GM23338 (cell line): ENCODE results near the gene DNAL4. TPM values are rescaled to one million over a fixed set of nuclear protein-coding genes. Genes with fewer than 3 reads are reported as not detected.

ENCODE experiments used
- ATAC-seq: fragments of 200-7000 bp; cut with Tn5 transposase; 3 replicates; pipeline ENCODE4 v1.9.1; 2020
- DNase-seq: peaks from one replicate; pipeline ENCODE4 v3.0.0-alpha.2; 2015; ENCODE audit warnings: low spot score
- H2AFZ ChIP-seq: fragments of 200-600 bp; sonication (generic); 2 replicates; pipeline ENCODE4 v1.8.0; 2016; ENCODE audit warnings: antibody characterized with exemption, mild to moderate bottlenecking, moderate library complexity
- H3F3A ChIP-seq: fragments of 200-600 bp; sonication (generic); replicated peaks from 2 replicates; pipeline ENCODE4 v1.8.0; 2017; ENCODE audit warnings: antibody characterized with exemption, mixed run types, low read depth
- H3K27ac ChIP-seq: fragments of 200-600 bp; sonication (generic); 2 replicates; pipeline ENCODE4 v1.6.1; 2016; ENCODE audit warnings: low read depth
- H3K27me3 ChIP-seq: fragments of 200-600 bp; sonication (generic); 2 replicates; pipeline ENCODE4 v1.8.0; 2016; ENCODE audit warnings: mild to moderate bottlenecking, mixed run types, moderate library complexity; ENCODE audit not compliant: insufficient read depth
- H3K36me3 ChIP-seq: fragments of 200-600 bp; sonication (generic); 2 replicates; pipeline ENCODE4 v1.8.0; 2016; ENCODE audit warnings: mild to moderate bottlenecking; ENCODE audit not compliant: insufficient read depth
- H3K4me1 ChIP-seq: fragments of 200-600 bp; sonication (generic); 2 replicates; pipeline ENCODE4 v1.8.0; 2016; ENCODE audit warnings: mild to moderate bottlenecking, moderate library complexity; ENCODE audit not compliant: insufficient read depth
- H3K4me2 ChIP-seq: fragments of 200-600 bp; sonication (generic); 2 replicates; pipeline ENCODE4 v1.7.1; 2017; ENCODE audit warnings: mixed run types
- H3K4me3 ChIP-seq: fragments of 200-600 bp; sonication (generic); 2 replicates; pipeline ENCODE4 v1.6.1; 2016; ENCODE audit warnings: mixed run types
- H3K79me2 ChIP-seq: fragments of 200-600 bp; sonication (generic); replicated peaks from 2 replicates; pipeline ENCODE4 v1.8.0; 2017; ENCODE audit warnings: mild to moderate bottlenecking; ENCODE audit not compliant: insufficient read depth
- H3K9me2 ChIP-seq: fragments of 200-600 bp; sonication (generic); 2 replicates; pipeline ENCODE4 v1.8.0; 2017; ENCODE audit not compliant: insufficient read depth
- H4K20me1 ChIP-seq: fragments of 200-600 bp; sonication (generic); replicated peaks from 2 replicates; pipeline ENCODE4 v1.8.0; 2017; ENCODE audit warnings: mild to moderate bottlenecking; ENCODE audit not compliant: insufficient read depth
- H3K27ac Mint-ChIP-seq: 2 replicates; pipeline ENCODE4 v1.8.0; 2020; ENCODE audit warnings: inconsistent platforms, mild to moderate bottlenecking, moderate library complexity, mixed read lengths
- H3K27me3 Mint-ChIP-seq: 3 replicates; pipeline ENCODE4 v1.8.0; 2022; ENCODE audit warnings: low read depth, mild to moderate bottlenecking, moderate library complexity, mixed read lengths, inconsistent platforms; ENCODE audit not compliant: insufficient read depth, poor library complexity
- H3K36me3 Mint-ChIP-seq: 3 replicates; pipeline ENCODE4 v1.8.0; 2021; ENCODE audit warnings: low read depth, mild to moderate bottlenecking, inconsistent platforms, moderate library complexity, mixed read lengths
- H3K4me1 Mint-ChIP-seq: 3 replicates; pipeline ENCODE4 v1.8.0; 2020; ENCODE audit warnings: mild to moderate bottlenecking, inconsistent platforms, mixed read lengths
- H3K4me3 Mint-ChIP-seq: 3 replicates; pipeline ENCODE4 v1.8.0; 2021; ENCODE audit warnings: moderate library complexity, mild to moderate bottlenecking, inconsistent platforms, mixed read lengths
- H3K9me3 Mint-ChIP-seq: 3 replicates; pipeline ENCODE4 v1.8.0; 2020; ENCODE audit warnings: moderate library complexity, mild to moderate bottlenecking, inconsistent platforms, mixed read lengths
- CREB1 ChIP-seq: fragments of 250-450 bp; sonication (Bioruptor Pico); IDR thresholded peaks from 2 replicates; pipeline ENCODE4 v1.5.0; 2020; ENCODE audit warnings: low read depth, mild to moderate bottlenecking, moderate library complexity
- CTCF ChIP-seq, 2 experiments: fragments of 200-600 bp in 1 of 2; sonication (generic) in 1 of 2; conservative IDR thresholded peaks; 2 replicates each; pipeline versions ENCODE4 v1.5.1 to v1.6.1; 2016 to 2017; ENCODE audit warnings: antibody characterized with exemption in 2 of 2, low read depth in 2 of 2, mild to moderate bottlenecking in 2 of 2, moderate library complexity in 1 of 2
- ETS1 ChIP-seq: IDR thresholded peaks from 2 replicates; pipeline ENCODE4 v1.6.1; 2016; ENCODE audit warnings: antibody characterized with exemption
- EZH2 ChIP-seq: fragments of 200-600 bp; sonication (generic); IDR thresholded peaks from one replicate; pipeline ENCODE4 v1.8.0; 2017; ENCODE audit warnings: antibody characterized with exemption, mild to moderate bottlenecking, low read depth; ENCODE audit not compliant: unreplicated experiment
- EZH2phosphoT487 ChIP-seq: fragments of 200-600 bp; sonication (generic); IDR thresholded peaks from one replicate; pipeline ENCODE4 v1.8.1; 2018; ENCODE audit warnings: antibody characterized with exemption; ENCODE audit not compliant: unreplicated experiment
- JUNB ChIP-seq: IDR thresholded peaks from one replicate; pipeline ENCODE4 v1.6.1; 2016; ENCODE audit warnings: antibody characterized with exemption; ENCODE audit not compliant: unreplicated experiment
- NANOG ChIP-seq: IDR thresholded peaks from 2 replicates; pipeline ENCODE4 v1.6.1; 2016; ENCODE audit warnings: antibody characterized with exemption, borderline replicate concordance
- POLR2AphosphoS5 ChIP-seq: IDR thresholded peaks from 2 replicates; pipeline ENCODE4 v1.6.1; 2016; ENCODE audit warnings: antibody characterized with exemption, low read depth
- REST ChIP-seq: IDR thresholded peaks from one replicate; pipeline ENCODE4 v1.6.1; 2018; ENCODE audit warnings: antibody characterized with exemption; ENCODE audit not compliant: unreplicated experiment
- ZNF462 ChIP-seq: fragments of 250-450 bp; sonication (Bioruptor Pico); IDR thresholded peaks from 2 replicates; pipeline ENCODE4 v1.5.0; 2020; ENCODE audit warnings: mild to moderate bottlenecking, moderate library complexity
- polyA plus RNA-seq: library from polyadenylated mRNA; unstranded; fragments of >200 nt; fragmentation: Nextera tagmentation; extraction: Ambion mirVana; gene quantifications from 2 replicates; pipeline ENCODE4 v1.2.1, GENCODE V29; 2016
- total RNA-seq: library from RNA; depleted of rRNA; stranded (reverse); fragments of >200 nt; shearing (Covaris generic); gene quantifications from 2 replicates; pipeline ENCODE4 v1.2.3, GENCODE V29; 2014

DNAL4 gene
- total and polyA plus RNA-seq, 2 experiments from 2014 or later = 9.3 to 10.0 TPM

- peaks cover 29% of the 10 kb centered on the region for H3K27me3 Mint-ChIP-seq
- Histone ChIP-seq H3F3A (no peaks in the 10 kb centered on the region), H3K4me1 (peaks cover 19% of the 10 kb centered on the region), H3K27me3 (peaks cover 2% of the 10 kb centered on the region; the same call in 1 of the 2 replicates), H3K4me3 (no peak overlapping the region), H3K36me3 (no peaks in the 10 kb centered on the region), H3K27ac (no peak overlapping the region), H2AFZ (no peak overlapping the region), H4K20me1 (no peaks in the 10 kb centered on the region), H3K79me2 (no peaks in the 10 kb centered on the region), H3K9me2 (no peaks in the 10 kb centered on the region), H3K4me2 (peak overlapping the region; percentile 21)
- no peak for TF ChIP-seq REST
- TF ChIP-seq EZH2 = no peak
- no peak for TF ChIP-seq JUNB
- no peak for TF ChIP-seq ZNF462 (CRISPR knock-in tag)
- no peak for TF ChIP-seq ETS1
- TF ChIP-seq CREB1 (CRISPR knock-in tag) = no peak
- TF ChIP-seq NANOG = no peak
- no peak for TF ChIP-seq EZH2phosphoT487
- TF ChIP-seq CTCF (conservative IDR thresholded peaks at IDR 0.05; ENCODE audit: low read depth in 2 of 2) = no peak
- TF ChIP-seq POLR2AphosphoS5 = no peak
- H3K36me3 Mint-ChIP-seq = no peaks in the 10 kb centered on the region; the same call in 2 of the 3 replicates
- no peaks in the 10 kb centered on the region; the same call in 2 of the 3 replicates for H3K9me3 Mint-ChIP-seq
- peaks cover 33% of the 10 kb centered on the region for H3K4me1 Mint-ChIP-seq
- H3K27ac Mint-ChIP-seq = no peak overlapping the region; the same call in 1 of the 2 replicates
- H3K4me3 Mint-ChIP-seq = no peak overlapping the region
- ATAC-seq (no peak), DNase-seq (peak; percentile 19)
Measured at GRCh38 chr22:38835888-38836301, 42.0 kb upstream of the DNAL4 start.
